K562 (cell line): ENCODE data around the gene SLC9A3. TPM values are rescaled to one million over a fixed set of nuclear protein-coding genes. Genes with fewer than 3 reads are reported as not detected.
A peak's percentile ranks its signal among the peaks of the same experiment; 100 is the strongest.

Source experiments
- ATAC-seq: fragments of 200-7000 bp; cut with Tn5 transposase; 3 replicates; pipeline ENCODE4 v1.9.1; 2020; ENCODE audit warnings: moderate library complexity
- BruUV-seq: library from RNA; stranded (reverse); fragments of 400-500 nt; replicated peaks from 2 replicates; lab custom pipeline; 2021; lab: Mats Ljungman, UMichigan
- CTCF ChIA-PET: fragments of 300-600 bp; formaldehyde crosslinking; extraction: SDS; loops from one replicate; lab custom pipeline; 2021; ENCODE audit warnings: low intra/inter-chr PET ratio; lab: Yijun Ruan, JAX
- POLR2A ChIA-PET: fragments of 300-600, 350-650 bp; sonication (Branson Sonifier 250); formaldehyde crosslinking; extraction: SDS; loops from one replicate; lab custom pipeline; 2021; ENCODE audit warnings: antibody characterized with exemption, inconsistent platforms; lab: Yijun Ruan, JAX
- DNase-seq, 4 experiments: peaks; one replicate each; pipeline versions ENCODE4 v3.0.0 to v3.0.0-alpha.2; 2011 to 2018; ENCODE audit warnings: low spot score in 3 of 4, mixed read lengths in 3 of 4; ENCODE audit errors: extremely low read depth in 1 of 4
- FAIRE-seq: peaks from 2 replicates; lab custom pipeline; 2011; peaks lifted over from hg19 to GRCh38; lab: Jason Lieb, UNC
- H2AFZ ChIP-seq: 2 replicates; pipeline ENCODE4 v1.6.0; 2011; ENCODE audit warnings: low read depth, low read length, control low read depth, inconsistent platforms
- H3K27ac ChIP-seq: fragments of 200-600 bp; 3 replicates; pipeline ENCODE4 v1.8.0; 2011; ENCODE audit warnings: low read depth, mild to moderate bottlenecking, control low read depth, inconsistent platforms, low read length, moderate library complexity, mixed read lengths; ENCODE audit errors: extremely low read depth
- H3K27me3 ChIP-seq, 2 experiments: fragments of 300-600 bp in 1 of 2; 2 replicates in 1 of 2; 3 replicates in 1 of 2; pipeline versions ENCODE4 v1.6.0 to v1.8.0; 2011; ENCODE audit warnings: inconsistent platforms in 2 of 2, low read length in 2 of 2, mild to moderate bottlenecking in 1 of 2, mixed read lengths in 1 of 2, moderate library complexity in 1 of 2; ENCODE audit not compliant: control insufficient read depth in 2 of 2, insufficient read depth in 2 of 2
- H3K36me3 ChIP-seq: fragments of 300-600 bp; 3 replicates; pipeline ENCODE4 v1.8.0; 2011; ENCODE audit warnings: mild to moderate bottlenecking, low read length, inconsistent platforms; ENCODE audit not compliant: control insufficient read depth, insufficient read depth
- H3K4me1 ChIP-seq, 2 experiments: fragments of 200-600 bp in 1 of 2; replicated peaks in 1 of 2; 2 replicates in 1 of 2; 3 replicates in 1 of 2; pipeline versions ENCODE4 v1.5.1 to v1.8.0; 2011; ENCODE audit warnings: inconsistent platforms in 2 of 2, low read length in 2 of 2, mild to moderate bottlenecking in 1 of 2, mixed read lengths in 1 of 2, moderate library complexity in 1 of 2; ENCODE audit not compliant: control insufficient read depth in 2 of 2, insufficient read depth in 2 of 2
- H3K4me2 ChIP-seq: 2 replicates; pipeline ENCODE4 v1.6.1; 2011; ENCODE audit warnings: low read length, control low read depth, inconsistent platforms, mixed read lengths; ENCODE audit not compliant: insufficient read depth
- H3K4me3 ChIP-seq: fragments of 200-600 bp; sonication (generic), shearing (Covaris generic); 2 replicates; pipeline ENCODE4 v1.5.1; 2016; ENCODE audit warnings: control low read depth, inconsistent platforms
- H3K79me2 ChIP-seq: fragments of 200-600 bp; 3 replicates; pipeline ENCODE4 v1.8.0; 2011; ENCODE audit warnings: low read length, inconsistent platforms; ENCODE audit not compliant: control insufficient read depth, insufficient read depth
- H3K9ac ChIP-seq, 2 experiments: 2 replicates each; pipeline versions ENCODE4 v1.6.0 to v1.6.1; 2011; ENCODE audit warnings: low read depth in 2 of 2, low read length in 2 of 2, control low read depth in 1 of 2, inconsistent platforms in 1 of 2, mild to moderate bottlenecking in 1 of 2, mixed read lengths in 1 of 2; ENCODE audit not compliant: insufficient read depth in 1 of 2
- H3K9me1 ChIP-seq: one replicate; pipeline ENCODE4 v1.6.0; 2011; ENCODE audit warnings: inconsistent platforms, mild to moderate bottlenecking, low read length, moderate library complexity; ENCODE audit not compliant: control insufficient read depth, insufficient read depth
- H3K9me3 ChIP-seq: replicated peaks from 2 replicates; pipeline ENCODE4 v1.5.1; 2011; ENCODE audit warnings: low read depth, low read length, inconsistent platforms; ENCODE audit not compliant: control insufficient read depth, insufficient read depth
- H4K20me1 ChIP-seq: replicated peaks from 2 replicates; pipeline ENCODE4 v1.6.1; 2011; ENCODE audit warnings: low read length, inconsistent platforms, mixed read lengths; ENCODE audit not compliant: control insufficient read depth, insufficient read depth
- ARHGAP35 ChIP-seq: fragments of 450-650 bp; IDR thresholded peaks from 2 replicates; pipeline ENCODE4 v1.6.1; 2018; ENCODE audit not compliant: partially characterized antibody
- ATF1 ChIP-seq, 2 experiments: fragments of 450-650 bp in 1 of 2; IDR thresholded peaks; 2 replicates each; pipeline ENCODE4 v1.6.1; 2016; ENCODE audit warnings: missing compliant biosample characterization in 1 of 2, missing genetic modification characterization in 1 of 2
- BRF1 ChIP-seq: IDR thresholded peaks from 3 replicates; pipeline ENCODE4 v1.6.1; 2011; ENCODE audit warnings: borderline replicate concordance, mild to moderate bottlenecking; ENCODE audit not compliant: insufficient read length; ENCODE audit errors: extremely low read depth
- CREB1 ChIP-seq, 2 experiments: sonication (generic) in 1 of 2; formaldehyde crosslinking in 1 of 2; IDR thresholded peaks; 2 replicates each; pipeline versions ENCODE4 v1.6.1 to v1.8.0; 2012 to 2022; ENCODE audit warnings: inconsistent platforms in 1 of 2, mild to moderate bottlenecking in 1 of 2, missing genetic modification reagents in 1 of 2, moderate library complexity in 1 of 2
- EZH2 ChIP-seq: IDR thresholded peaks from 2 replicates; pipeline ENCODE4 v1.6.1; 2012; ENCODE audit warnings: low read depth, mild to moderate bottlenecking, inconsistent platforms, low read length, borderline replicate concordance
- GABPA ChIP-seq: fragments of 200-800 bp; sonication (Bioruptor generic); conservative IDR thresholded peaks from 2 replicates; pipeline ENCODE4 v1.6.1; 2016; ENCODE audit warnings: low read depth, missing genetic modification characterization, missing compliant biosample characterization
- HDAC3 ChIP-seq: fragments of 450-650 bp; IDR thresholded peaks from 2 replicates; pipeline ENCODE4 v1.6.1; 2018; ENCODE audit warnings: borderline replicate concordance, mild to moderate bottlenecking, moderate library complexity; ENCODE audit not compliant: partially characterized antibody
- JUN ChIP-seq, 2 experiments: sonication (generic) in 1 of 2; formaldehyde crosslinking in 1 of 2; IDR thresholded peaks; 2 replicates each; pipeline versions ENCODE4 v1.6.1 to v1.8.0; 2012 to 2022; ENCODE audit warnings: borderline replicate concordance in 2 of 2, mild to moderate bottlenecking in 2 of 2, improper control_type of control experiment in 1 of 2, low read depth in 1 of 2, low read length in 1 of 2, missing genetic modification reagents in 1 of 2
- L3MBTL2 ChIP-seq: fragments of 450-650 bp; IDR thresholded peaks from 2 replicates; pipeline ENCODE4 v1.6.1; 2016; ENCODE audit warnings: mild to moderate bottlenecking, moderate library complexity
- SMARCB1 ChIP-seq: IDR thresholded peaks from 2 replicates; pipeline ENCODE4 v1.6.1; 2011; ENCODE audit warnings: improper control_type of control experiment, low read depth; ENCODE audit not compliant: insufficient read length
- TBL1XR1 ChIP-seq, 2 experiments: IDR thresholded peaks; 2 replicates each; pipeline ENCODE4 v1.6.1; 2012; ENCODE audit warnings: improper control_type of control experiment in 2 of 2, low read length in 2 of 2, mild to moderate bottlenecking in 1 of 2
- TSC22D4 ChIP-seq: fragments of 450-650 bp; IDR thresholded peaks from 2 replicates; pipeline ENCODE4 v1.6.1; 2016; ENCODE audit warnings: missing genetic modification characterization, missing biosample characterization, control low read depth
- ZBTB17 ChIP-seq: fragments of 450-650 bp; formaldehyde crosslinking; IDR thresholded peaks from 2 replicates; pipeline ENCODE4 v1.4.0; 2020; ENCODE audit warnings: mild to moderate bottlenecking
- ZNF239 ChIP-seq: fragments of 250-450 bp; sonication (Bioruptor Pico); IDR thresholded peaks from 2 replicates; pipeline ENCODE4 v1.4.0; 2020; ENCODE audit warnings: mild to moderate bottlenecking
- ZNF347 ChIP-seq: fragments of 450-650 bp; formaldehyde crosslinking; IDR thresholded peaks from 2 replicates; pipeline ENCODE4 v1.4.0; 2020; ENCODE audit warnings: low read depth, mild to moderate bottlenecking, moderate library complexity
- WGBS: fragments of 100-300 bp; shearing (Covaris generic); methylation state at CpG from one replicate; pipeline ENCODE4 v1.1.6; 2016; ENCODE audit warnings: low coverage, mixed read lengths; ENCODE audit not compliant: insufficient coverage; ENCODE audit errors: missing lambda C conversion rate; 5-methylcytosine and 5-hydroxymethylcytosine counted together
- in situ Hi-C: fragments of 300-500 bp; cut with MboI; formaldehyde crosslinking; loops from 4 replicates; pipeline ENCODE4 v1.15.0; 2018; ENCODE audit warnings: inconsistent platforms, mixed read lengths
- intact Hi-C: fragments of 100-400 bp; cut with micrococcal nuclease; formaldehyde crosslinking; loops from 2 replicates; pipeline ENCODE4 v1.14.2; 2022
- polyA plus RNA-seq, 8 experiments: library from polyadenylated mRNA; depleted of rRNA in 4 of 8; stranded (reverse) in 5 of 8; unstranded in 3 of 8; fragments of >200 nt; fragmentation: Nextera tagmentation in 2 of 8; fragmentation: Illumina TruSeq in 1 of 8; extraction: Ambion mirVana in 2 of 8; extraction: Trizol in 1 of 8; gene quantifications; 2 replicates each; pipeline versions ENCODE4 v1.2.1 to v1.2.3, GENCODE V29; 2011 to 2014; ENCODE audit warnings: inconsistent platforms in 1 of 8, missing spikeins in 1 of 8
- total RNA-seq, 7 experiments: library from RNA; depleted of rRNA in 6 of 7; stranded (reverse); fragments of >200 nt in 6 of 7; fragmentation: Illumina TruSeq in 2 of 7; extraction: Trizol in 2 of 7; gene quantifications; 2 replicates each; pipeline versions ENCODE4 v1.2.1 to v1.2.3, GENCODE V29; 2011 to 2021; ENCODE audit warnings: low replicate concordance in 1 of 7
- TF ChIP-seq, protein P1 (sequence below): fragments of 250-450 bp; sonication (Bioruptor Pico); IDR thresholded peaks from 2 replicates; pipeline ENCODE4 v1.5.0; 2021
- TF ChIP-seq, protein P2 (sequence below): sonication (generic); formaldehyde crosslinking; IDR thresholded peaks from 2 replicates; pipeline ENCODE4 v1.8.0; 2022; ENCODE audit warnings: mild to moderate bottlenecking, missing genetic modification reagents, borderline replicate concordance
- TF ChIP-seq, protein P3 (sequence below), 2 experiments: fragments of 450-650 bp; IDR thresholded peaks; 2 replicates each; pipeline ENCODE4 v1.6.1; 2016

Gene SLC9A3
- total and polyA plus RNA-seq, 9 of the 15 experiments (the other 6 are each of a cell fraction or from before 2014, with no cell fraction given): 1.5 to 5.8 (median 3.7) TPM; not detected in 2

DNA sequence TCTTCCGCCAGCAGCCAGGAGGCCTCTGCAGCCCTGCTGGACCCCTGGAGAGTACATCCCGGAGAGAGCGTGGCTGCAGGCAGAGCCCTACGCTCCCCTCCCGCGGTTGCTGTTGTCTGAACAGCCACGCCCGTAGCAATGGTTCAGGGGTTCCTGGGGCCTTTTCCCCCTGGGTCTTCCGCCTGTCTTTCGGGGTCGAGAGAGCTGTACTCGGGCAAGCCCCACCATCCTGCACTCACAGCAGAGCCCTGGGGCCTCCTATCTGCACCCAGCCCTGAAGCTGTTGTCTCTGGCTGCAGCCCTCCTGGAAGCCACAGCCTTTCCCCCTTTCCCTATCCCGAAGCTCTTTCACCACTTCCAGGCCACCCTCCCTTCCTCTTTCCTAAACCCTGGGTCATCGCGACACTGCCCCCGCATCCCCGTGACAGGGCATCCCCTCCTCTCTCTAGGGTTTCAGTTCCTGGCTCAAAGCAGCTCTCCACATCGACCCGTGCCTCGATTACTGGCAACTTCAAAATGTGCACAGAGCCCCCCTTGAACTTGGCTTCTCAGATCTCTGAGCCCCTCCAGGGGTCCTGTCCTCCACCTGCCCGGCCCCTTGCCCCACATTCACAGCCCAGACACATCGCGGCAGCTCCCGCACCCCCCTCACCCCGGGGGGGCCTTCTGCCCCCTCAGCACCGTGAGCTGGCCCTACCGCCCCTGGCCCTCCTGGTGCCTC is 44.0 kb upstream of the SLC9A3 start:
- H3K9me3 ChIP-seq: no peaks in the 10 kb centered on the region
- no peaks in the 10 kb centered on the region for H3K79me2 ChIP-seq
- no peak for DNase-seq
- peaks cover 0 to 25% of the 10 kb centered on the region in 2 experiments; a peak in 2 of 5 replicates for H3K4me1 ChIP-seq
- no peak overlapping the region for H3K4me3 ChIP-seq
- H3K27me3 ChIP-seq: peaks cover 49 to 65% of the 10 kb centered on the region in 2 experiments
- ATAC-seq: peak; percentile 77
- H3K4me2 ChIP-seq: no peak overlapping the region
- WGBS: under 1% methylated on average over 27 of the region's 27 CpGs
- no peak overlapping the region for H2AFZ ChIP-seq
- in situ Hi-C loops (no loop called here), intact Hi-C loops (no loop called here)
- ChIA-PET POLR2A (interaction anchor here (0.6 to 1.5 kb wide), 2 partner anchors 12 to 72 kb away, joined by 3 to 4 read pairs; no protein-coding TSS in a partner anchor), CTCF (no interaction called here)
- no peak for FAIRE-seq
- BruUV-seq: no TSS peak
- no peak overlapping the region for H3K27ac ChIP-seq
- H3K36me3 ChIP-seq: no peaks in the 10 kb centered on the region
- H3K9me1 ChIP-seq: no peaks in the 10 kb centered on the region
- H3K9ac ChIP-seq: peak overlapping the region in 1 of 2 experiments; percentile 52; a peak in 1 of 4 replicates
- no peaks in the 10 kb centered on the region for H4K20me1 ChIP-seq
- TF ChIP-seq SMARCB1 (no peak), ZBTB17 (CRISPR knock-in tag) (no peak), EZH2 (no peak), ZNF239 (no peak), BRF1 (no peak), HDAC3 (no peak), ZNF347 (no peak), CREB1 (IDR thresholded peaks at IDR 0.05) (no peak), CREB1 (CRISPR knock-in tag; IDR thresholded peaks at IDR 0.05) (no peak), L3MBTL2 (no peak), JUN (IDR thresholded peaks at IDR 0.05; ENCODE audit: borderline replicate concordance, low read depth, low read length) (no peak), JUN (CRISPR knock-in tag; IDR thresholded peaks at IDR 0.05; ENCODE audit: borderline replicate concordance) (no peak), TSC22D4 (tag) (no peak), GABPA (no peak), TBL1XR1 (IDR thresholded peaks at IDR 0.05; ENCODE audit: low read length in 2 of 2) (no peak), ATF1 (CRISPR knock-in tag; IDR thresholded peaks at IDR 0.05) (no peak), ATF1 (tag; IDR thresholded peaks at IDR 0.05) (no peak), ARHGAP35 (no peak)
- TF ChIP-seq, protein P1, sequence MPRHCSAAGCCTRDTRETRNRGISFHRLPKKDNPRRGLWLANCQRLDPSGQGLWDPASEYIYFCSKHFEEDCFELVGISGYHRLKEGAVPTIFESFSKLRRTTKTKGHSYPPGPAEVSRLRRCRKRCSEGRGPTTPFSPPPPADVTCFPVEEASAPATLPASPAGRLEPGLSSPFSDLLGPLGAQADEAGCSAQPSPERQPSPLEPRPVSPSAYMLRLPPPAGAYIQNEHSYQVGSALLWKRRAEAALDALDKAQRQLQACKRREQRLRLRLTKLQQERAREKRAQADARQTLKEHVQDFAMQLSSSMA (CRISPR knock-in tag): no peak
- TF ChIP-seq, protein P2, sequence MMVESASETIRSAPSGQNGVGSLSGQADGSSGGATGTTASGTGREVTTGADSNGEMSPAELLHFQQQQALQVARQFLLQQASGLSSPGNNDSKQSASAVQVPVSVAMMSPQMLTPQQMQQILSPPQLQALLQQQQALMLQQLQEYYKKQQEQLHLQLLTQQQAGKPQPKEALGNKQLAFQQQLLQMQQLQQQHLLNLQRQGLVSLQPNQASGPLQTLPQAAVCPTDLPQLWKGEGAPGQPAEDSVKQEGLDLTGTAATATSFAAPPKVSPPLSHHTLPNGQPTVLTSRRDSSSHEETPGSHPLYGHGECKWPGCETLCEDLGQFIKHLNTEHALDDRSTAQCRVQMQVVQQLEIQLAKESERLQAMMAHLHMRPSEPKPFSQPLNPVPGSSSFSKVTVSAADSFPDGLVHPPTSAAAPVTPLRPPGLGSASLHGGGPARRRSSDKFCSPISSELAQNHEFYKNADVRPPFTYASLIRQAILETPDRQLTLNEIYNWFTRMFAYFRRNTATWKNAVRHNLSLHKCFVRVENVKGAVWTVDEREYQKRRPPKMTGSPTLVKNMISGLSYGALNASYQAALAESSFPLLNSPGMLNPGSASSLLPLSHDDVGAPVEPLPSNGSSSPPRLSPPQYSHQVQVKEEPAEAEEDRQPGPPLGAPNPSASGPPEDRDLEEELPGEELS (CRISPR knock-in tag): no peak
- TF ChIP-seq, protein P3, sequence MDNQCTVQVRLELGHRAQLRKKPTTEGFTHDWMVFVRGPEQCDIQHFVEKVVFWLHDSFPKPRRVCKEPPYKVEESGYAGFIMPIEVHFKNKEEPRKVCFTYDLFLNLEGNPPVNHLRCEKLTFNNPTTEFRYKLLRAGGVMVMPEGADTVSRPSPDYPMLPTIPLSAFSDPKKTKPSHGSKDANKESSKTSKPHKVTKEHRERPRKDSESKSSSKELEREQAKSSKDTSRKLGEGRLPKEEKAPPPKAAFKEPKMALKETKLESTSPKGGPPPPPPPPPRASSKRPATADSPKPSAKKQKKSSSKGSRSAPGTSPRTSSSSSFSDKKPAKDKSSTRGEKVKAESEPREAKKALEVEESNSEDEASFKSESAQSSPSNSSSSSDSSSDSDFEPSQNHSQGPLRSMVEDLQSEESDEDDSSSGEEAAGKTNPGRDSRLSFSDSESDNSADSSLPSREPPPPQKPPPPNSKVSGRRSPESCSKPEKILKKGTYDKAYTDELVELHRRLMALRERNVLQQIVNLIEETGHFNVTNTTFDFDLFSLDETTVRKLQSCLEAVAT (IDR thresholded peaks at IDR 0.05): no peak
